Naive B cell (primary cell): Measurements from ENCODE around the gene EPAS1. TPM values are rescaled to one million over a fixed set of nuclear protein-coding genes. Genes with fewer than 3 reads are reported as not detected.

Experiments used
- ATAC-seq, 2 donors: fragments of 150-1000 bp; cut with Tn5 transposase; 2 replicates each; pipeline ENCODE4 v1.10.0; 2021; ENCODE audit warnings: low read depth in 2 of 2, mild to moderate bottlenecking in 2 of 2, moderate library complexity in 2 of 2
- DNase-seq: peaks from one replicate; pipeline ENCODE4 v3.0.0; 2022
- H3K27ac Mint-ChIP-seq, 6 donors: one replicate each; pipeline ENCODE4 v1.8.0; 2020 to 2022; ENCODE audit warnings: mild to moderate bottlenecking in 6 of 6, mixed read lengths in 6 of 6, moderate library complexity in 5 of 6, inconsistent platforms in 2 of 6
- H3K27me3 Mint-ChIP-seq, 3 donors: one replicate each; pipeline ENCODE4 v1.8.0; 2021 to 2022; ENCODE audit warnings: mixed read lengths in 3 of 3, mild to moderate bottlenecking in 1 of 3
- H3K36me3 Mint-ChIP-seq, 2 donors: one replicate each; pipeline ENCODE4 v1.8.0; 2020 to 2022; ENCODE audit warnings: mixed read lengths in 2 of 2, inconsistent platforms in 1 of 2, mild to moderate bottlenecking in 1 of 2
- H3K4me1 Mint-ChIP-seq, 3 donors: one replicate each; pipeline ENCODE4 v1.8.0; 2020 to 2022; ENCODE audit warnings: mixed read lengths in 3 of 3, inconsistent platforms in 1 of 3, mild to moderate bottlenecking in 1 of 3, moderate library complexity in 1 of 3
- H3K4me3 Mint-ChIP-seq, 8 donors: one replicate each; pipeline ENCODE4 v1.8.0; 2020 to 2022; ENCODE audit warnings: mild to moderate bottlenecking in 8 of 8, mixed read lengths in 8 of 8, moderate library complexity in 8 of 8, inconsistent platforms in 2 of 8
- H3K9me3 Mint-ChIP-seq, 7 donors: one replicate each; pipeline ENCODE4 v1.8.0; 2020 to 2022; ENCODE audit warnings: mixed read lengths in 7 of 7, mild to moderate bottlenecking in 5 of 7, inconsistent platforms in 2 of 7, moderate library complexity in 1 of 7
- polyA plus RNA-seq, 6 donors: library from polyadenylated mRNA; unstranded; fragments of 300-500 nt; fragmentation: Illumina TruSeq; gene quantifications; one replicate each; pipeline ENCODE4 v1.2.3, GENCODE V29; 2021; ENCODE audit warnings: low read depth in 6 of 6

The EPAS1 gene
- polyA plus RNA-seq, 6 donors from 2014 or later = not detected

DNA sequence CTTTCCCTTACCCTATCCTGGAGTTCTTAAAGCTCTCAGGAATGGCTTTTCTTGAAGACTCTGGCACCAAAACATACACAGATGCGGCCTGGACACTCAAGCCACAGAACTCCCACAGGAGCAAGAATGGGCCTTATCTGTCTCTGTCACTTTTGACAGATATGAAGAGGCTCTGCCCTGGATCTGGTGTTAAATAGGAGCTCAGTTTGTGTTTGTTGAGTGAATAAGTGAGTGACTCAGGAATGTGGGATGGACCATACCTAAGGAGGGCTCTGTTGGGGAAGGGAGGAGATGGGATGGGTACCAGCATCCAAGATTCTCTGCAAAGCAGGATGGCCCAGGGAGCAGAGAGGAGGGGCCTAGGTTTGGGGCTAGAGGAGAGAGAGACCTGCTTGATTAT is 33.9 kb upstream of the EPAS1 start:
- Mint-ChIP-seq H3K36me3 (no peaks in the 10 kb centered on the region), H3K9me3 (no peaks in the 10 kb centered on the region), H3K4me1 (peaks cover 4 to 11% (median 7%) of the 10 kb centered on the region in 3 donors), H3K4me3 (no peak overlapping the region), H3K27ac (peak overlapping the region in 1 of 6 donors; percentile 51), H3K27me3 (peaks cover 0 to 14% (median 7%) of the 10 kb centered on the region in 3 donors)
- no peak for DNase-seq
- no peak for ATAC-seq

DNA sequence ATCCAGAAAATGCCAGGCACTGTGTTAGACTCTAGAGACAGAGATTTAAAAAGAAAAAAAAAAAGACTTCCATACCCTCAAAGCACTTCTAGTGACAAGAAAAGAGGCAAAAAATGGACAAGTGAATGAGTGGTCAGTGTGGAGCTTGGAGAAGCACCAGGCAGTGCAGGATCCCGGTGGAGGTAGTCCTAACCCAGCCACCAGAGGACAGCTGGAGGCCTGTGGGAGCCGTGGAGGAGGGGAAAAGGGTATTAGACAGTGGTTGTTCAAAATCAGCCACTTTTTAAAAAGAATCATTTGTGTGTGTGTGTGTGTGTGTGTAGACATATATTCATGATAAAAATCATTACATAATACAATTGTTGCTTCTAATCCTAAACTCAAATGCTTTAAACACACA is 32.8 kb upstream of the EPAS1 start:
- no peak overlapping the region for H3K4me3 Mint-ChIP-seq
- H3K9me3 Mint-ChIP-seq = no peaks in the 10 kb centered on the region
- ATAC-seq (no peak), DNase-seq (no peak)
- peak overlapping the region in 2 of 6 donors; percentile 7 to 54 for H3K27ac Mint-ChIP-seq
- H3K27me3 Mint-ChIP-seq = peaks cover 0 to 9% (median 7%) of the 10 kb centered on the region in 3 donors
- H3K4me1 Mint-ChIP-seq = peaks cover 4 to 12% (median 10%) of the 10 kb centered on the region in 3 donors
- no peaks in the 10 kb centered on the region for H3K36me3 Mint-ChIP-seq

DNA sequence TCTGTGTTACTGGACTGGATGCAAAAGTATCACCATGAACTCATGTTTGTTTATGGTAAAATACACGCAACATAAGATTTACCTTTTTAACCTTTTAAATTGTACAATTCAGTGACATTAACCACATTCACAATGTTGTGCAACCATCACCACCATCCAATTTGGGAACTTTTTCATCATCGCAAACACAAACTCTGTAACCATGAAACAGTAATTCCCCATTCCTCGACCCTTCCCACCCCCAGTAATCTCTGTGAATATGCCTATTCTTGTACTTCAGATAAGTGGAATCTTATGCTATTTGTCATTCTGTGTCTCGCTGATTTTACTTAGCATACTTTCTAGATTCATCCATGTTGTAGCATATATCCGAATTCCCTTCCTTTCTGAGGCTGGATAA is 31.1 kb upstream of the EPAS1 start:
- Mint-ChIP-seq H3K4me3 (no peak overlapping the region), H3K4me1 (peaks cover 4 to 12% (median 10%) of the 10 kb centered on the region in 3 donors), H3K27me3 (peaks cover 0 to 9% (median 7%) of the 10 kb centered on the region in 3 donors), H3K27ac (no peak overlapping the region), H3K9me3 (no peaks in the 10 kb centered on the region), H3K36me3 (no peaks in the 10 kb centered on the region)
- no peak for DNase-seq
- ATAC-seq = no peak

DNA sequence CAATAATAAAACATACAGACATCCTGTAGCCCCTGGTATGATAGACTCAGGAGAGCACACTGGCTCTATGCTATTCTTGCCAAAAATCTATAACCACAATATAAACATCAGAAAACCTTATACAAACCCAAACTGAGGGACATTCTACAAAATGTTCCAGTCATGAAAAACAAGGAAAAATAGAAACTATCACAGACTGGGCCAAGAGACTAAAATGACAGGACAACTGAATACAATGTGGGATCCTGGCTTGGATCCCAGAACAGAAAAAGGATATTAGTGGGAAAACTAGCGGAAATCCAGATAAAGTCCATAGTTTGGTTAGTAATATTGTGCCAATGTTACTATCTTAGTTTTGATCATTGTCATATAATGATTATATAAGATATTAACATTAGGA is 29.6 kb upstream of the EPAS1 start:
- H3K4me3 Mint-ChIP-seq = peak overlapping the region in 1 of 8 donors; percentile 48
- H3K36me3 Mint-ChIP-seq = no peaks in the 10 kb centered on the region
- no peaks in the 10 kb centered on the region for H3K9me3 Mint-ChIP-seq
- peaks cover 0 to 14% (median 9%) of the 10 kb centered on the region in 3 donors for H3K27me3 Mint-ChIP-seq
- DNase-seq (no peak), ATAC-seq (no peak)
- peaks cover 4 to 12% (median 10%) of the 10 kb centered on the region in 3 donors for H3K4me1 Mint-ChIP-seq
- H3K27ac Mint-ChIP-seq = no peak overlapping the region

DNA sequence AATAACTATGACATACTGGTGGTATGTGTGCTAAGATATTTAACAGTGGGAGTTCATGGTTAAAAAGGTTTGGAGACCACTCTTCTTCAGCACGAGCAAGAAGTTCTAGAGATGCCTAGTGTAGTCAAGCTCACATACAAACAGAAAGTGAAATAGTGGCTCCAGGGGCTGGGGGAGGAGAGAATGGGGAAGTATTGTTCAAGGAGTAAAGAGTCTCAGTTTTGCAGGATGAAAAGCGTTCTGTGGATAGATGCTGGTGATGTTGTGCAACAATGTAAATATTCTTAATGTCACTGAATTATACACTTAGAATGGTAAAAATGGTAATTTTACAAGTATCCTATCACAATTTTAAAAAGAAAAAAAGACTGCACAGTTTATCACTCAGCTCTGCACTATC is 29.0 kb upstream of the EPAS1 start:
- Mint-ChIP-seq H3K27me3 (peaks cover 0 to 12% (median 8%) of the 10 kb centered on the region in 3 donors), H3K36me3 (no peaks in the 10 kb centered on the region), H3K27ac (no peak overlapping the region), H3K4me3 (peak overlapping the region in 2 of 8 donors; percentile 41 to 43), H3K4me1 (peaks cover 4 to 12% (median 10%) of the 10 kb centered on the region in 3 donors), H3K9me3 (no peaks in the 10 kb centered on the region)
- ATAC-seq (peak; percentile 52 to 70), DNase-seq (peak; percentile 14)

DNA sequence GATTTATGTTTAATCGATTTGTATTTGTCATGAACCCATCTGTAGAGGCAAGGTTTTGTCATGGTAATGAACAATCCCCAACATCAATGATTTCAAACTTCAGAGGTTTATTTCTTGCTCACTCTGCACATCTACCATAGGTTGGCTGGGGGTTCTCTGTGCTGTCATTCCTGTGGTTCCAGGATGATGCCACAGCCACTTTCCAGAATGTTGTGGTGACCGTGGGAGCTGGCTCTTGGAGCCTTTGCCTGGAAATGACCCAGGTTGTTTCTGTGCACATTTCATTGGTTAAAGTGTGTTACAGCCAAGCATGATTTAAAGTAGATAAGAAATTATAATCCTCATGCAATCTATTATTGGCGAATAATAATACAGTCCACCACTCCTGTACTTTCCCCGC is 28.2 kb upstream of the EPAS1 start:
- H3K27ac Mint-ChIP-seq = no peak overlapping the region
- DNase-seq (no peak), ATAC-seq (no peak)
- H3K9me3 Mint-ChIP-seq = no peaks in the 10 kb centered on the region
- H3K36me3 Mint-ChIP-seq = no peaks in the 10 kb centered on the region
- peaks cover 0 to 7% (median 4%) of the 10 kb centered on the region in 3 donors for H3K27me3 Mint-ChIP-seq
- no peak overlapping the region for H3K4me3 Mint-ChIP-seq
- H3K4me1 Mint-ChIP-seq = peaks cover 4 to 12% (median 10%) of the 10 kb centered on the region in 3 donors

DNA sequence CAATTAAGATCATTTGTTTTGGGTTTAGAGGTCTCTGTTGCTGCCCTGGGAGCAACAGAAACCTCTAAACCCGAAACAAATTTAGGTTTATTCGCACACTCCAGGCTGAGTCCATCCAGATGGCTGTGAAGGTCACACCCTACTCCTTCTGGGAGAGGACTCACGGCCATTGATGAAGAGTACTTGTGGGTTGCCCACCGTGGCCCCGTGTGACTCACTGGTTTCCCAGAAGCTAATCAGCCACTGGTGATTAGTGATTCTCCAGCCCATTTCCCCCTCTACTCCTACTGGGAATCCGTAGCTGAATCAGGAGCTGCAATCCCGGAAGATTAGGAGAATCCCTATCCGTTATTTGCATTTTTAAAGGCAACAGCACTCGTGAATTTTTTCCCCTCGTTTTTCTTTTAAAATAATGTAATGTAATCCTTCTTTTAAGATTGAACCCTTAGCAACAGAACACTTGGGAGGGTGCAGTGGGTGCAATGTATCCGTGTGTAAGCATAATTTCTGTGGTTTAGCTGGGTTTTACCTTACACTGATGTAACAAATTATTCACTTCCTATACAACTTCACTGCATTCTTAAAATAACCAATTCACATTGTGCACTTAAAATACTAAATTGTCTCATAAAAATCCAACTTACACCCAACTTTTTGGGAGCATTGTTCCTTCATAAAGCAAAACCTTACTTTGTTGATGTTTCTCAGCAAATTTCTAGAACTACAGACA is 27.5 kb upstream of the EPAS1 start:
- Mint-ChIP-seq H3K4me1 (peaks cover 4 to 12% (median 10%) of the 10 kb centered on the region in 3 donors), H3K4me3 (no peak overlapping the region), H3K36me3 (no peaks in the 10 kb centered on the region), H3K27me3 (peaks cover 0 to 13% (median 6%) of the 10 kb centered on the region in 3 donors), H3K9me3 (no peaks in the 10 kb centered on the region), H3K27ac (peak overlapping the region in 1 of 6 donors; percentile 4)
- DNase-seq (no peak), ATAC-seq (no peak)

- Mint-ChIP-seq H3K4me3 (no peak overlapping the region), H3K9me3 (no peaks in the 10 kb centered on the region), H3K27me3 (peaks cover 5 to 20% (median 11%) of the 10 kb centered on the region in 3 donors), H3K36me3 (no peaks in the 10 kb centered on the region), H3K27ac (peak overlapping the region in 1 of 6 donors; percentile 19), H3K4me1 (peaks cover 4 to 12% (median 10%) of the 10 kb centered on the region in 3 donors)
- DNase-seq (no peak), ATAC-seq (no peak)
These were observed 26.8 kb upstream of the EPAS1 start for GRCh38 chr2:46270384-46270783.

- H3K27me3 Mint-ChIP-seq = peaks cover 34 to 49% (median 35%) of the 10 kb centered on the region in 3 donors
- peaks cover 4 to 14% of the 10 kb centered on the region in 2 donors for H3K36me3 Mint-ChIP-seq
- H3K9me3 Mint-ChIP-seq = no peaks in the 10 kb centered on the region
- DNase-seq = no peak
- H3K27ac Mint-ChIP-seq = peak overlapping the region in 2 of 6 donors; percentile 26 to 31
- ATAC-seq = no peak
- peaks cover 14 to 15% (median 14%) of the 10 kb centered on the region in 3 donors for H3K4me1 Mint-ChIP-seq
- no peak overlapping the region for H3K4me3 Mint-ChIP-seq
These were observed 23.9 kb upstream of the EPAS1 start for GRCh38 chr2:46273225-46273863.

DNA sequence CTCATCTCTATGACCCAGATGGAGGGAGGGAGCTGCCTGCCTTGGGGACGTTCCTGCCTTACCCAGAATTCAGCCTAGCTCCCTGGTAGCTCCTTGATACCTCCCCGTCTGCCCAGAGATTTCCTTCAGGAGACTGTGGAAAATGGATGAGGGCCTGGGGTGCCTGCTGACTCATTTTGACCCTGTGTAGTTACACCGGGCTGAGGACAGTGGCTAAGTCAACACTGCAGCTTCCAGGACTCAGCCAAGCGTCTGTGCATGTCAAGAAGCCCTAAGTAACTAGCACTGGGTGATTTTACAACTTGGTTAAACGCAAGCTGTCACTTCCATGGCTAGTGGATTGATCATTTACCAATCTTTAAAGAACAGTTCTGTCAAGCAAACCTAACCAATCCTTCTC is 23.3 kb upstream of the EPAS1 start:
- ATAC-seq (no peak), DNase-seq (no peak)
- Mint-ChIP-seq H3K36me3 (peaks cover 4 to 15% of the 10 kb centered on the region in 2 donors), H3K4me3 (no peak overlapping the region), H3K27ac (no peak overlapping the region), H3K4me1 (peaks cover 12 to 14% (median 13%) of the 10 kb centered on the region in 3 donors), H3K27me3 (peaks cover 34 to 51% (median 39%) of the 10 kb centered on the region in 3 donors), H3K9me3 (no peaks in the 10 kb centered on the region)

- Mint-ChIP-seq H3K9me3 (no peaks in the 10 kb centered on the region), H3K4me1 (peaks cover 12 to 14% (median 13%) of the 10 kb centered on the region in 3 donors), H3K27ac (no peak overlapping the region), H3K27me3 (peaks cover 34 to 51% (median 43%) of the 10 kb centered on the region in 3 donors), H3K4me3 (no peak overlapping the region), H3K36me3 (peaks cover 4 to 15% of the 10 kb centered on the region in 2 donors)
- no peak for DNase-seq
- ATAC-seq = no peak
These were observed 22.6 kb upstream of the EPAS1 start for GRCh38 chr2:46274586-46274985.

- Mint-ChIP-seq H3K27ac (no peak overlapping the region), H3K27me3 (peaks cover 34 to 51% (median 43%) of the 10 kb centered on the region in 3 donors), H3K9me3 (no peaks in the 10 kb centered on the region), H3K36me3 (peaks cover 4 to 15% of the 10 kb centered on the region in 2 donors), H3K4me1 (peaks cover 12 to 14% (median 13%) of the 10 kb centered on the region in 3 donors), H3K4me3 (peak overlapping the region in 3 of 8 donors; percentile 6 to 25 (median 10))
- ATAC-seq = peak in 1 of 2 donors; percentile 21
- no peak for DNase-seq
These were observed 21.2 kb upstream of the EPAS1 start for GRCh38 chr2:46275995-46276394.

DNA sequence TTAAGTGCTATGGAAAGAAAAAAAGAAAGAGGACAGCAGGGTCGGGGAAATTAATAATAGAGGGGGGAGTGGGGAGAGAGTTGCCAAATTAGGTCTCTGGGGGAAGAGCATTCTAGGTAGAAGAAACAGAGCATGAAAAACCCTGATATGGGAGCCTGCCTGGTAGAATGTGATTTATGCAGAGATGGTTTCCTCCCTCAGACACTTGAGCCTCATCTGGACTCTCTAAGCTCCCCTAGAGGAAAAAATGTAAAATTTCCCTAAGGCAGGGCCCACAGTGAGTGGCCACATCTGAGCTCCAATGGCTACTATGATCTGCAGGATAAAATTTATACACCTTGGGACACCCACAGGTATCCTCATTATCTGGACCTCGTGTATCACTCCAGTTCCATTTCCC is 20.6 kb upstream of the EPAS1 start:
- Mint-ChIP-seq H3K4me1 (peaks cover 12 to 14% (median 13%) of the 10 kb centered on the region in 3 donors), H3K9me3 (no peaks in the 10 kb centered on the region), H3K36me3 (peaks cover 4 to 15% of the 10 kb centered on the region in 2 donors), H3K27ac (no peak overlapping the region), H3K27me3 (peaks cover 34 to 51% (median 44%) of the 10 kb centered on the region in 3 donors), H3K4me3 (peak overlapping the region in 1 of 8 donors; percentile 29)
- ATAC-seq (no peak), DNase-seq (no peak)
